ENCODE results near the gene RTP4.

DNA sequence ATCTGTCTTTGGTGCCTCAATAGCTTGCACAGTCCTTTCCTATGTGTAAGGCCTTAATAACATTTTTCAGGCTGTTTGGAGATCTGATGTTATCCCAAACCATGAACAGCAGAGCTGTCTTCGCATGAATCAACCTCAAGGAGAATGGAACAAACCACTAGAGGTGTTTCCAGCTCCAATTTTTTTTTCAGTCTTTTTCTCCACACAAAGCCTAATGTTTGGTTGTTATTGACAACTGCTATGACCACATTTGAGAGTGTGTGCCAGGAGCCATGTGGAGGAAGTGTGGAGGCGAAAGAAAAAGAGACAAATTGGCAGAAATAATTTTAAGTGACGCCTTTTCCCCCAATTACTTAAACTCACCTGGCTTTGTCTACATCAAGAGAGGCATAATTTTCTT, 38.7 kb downstream of the RTP4 start:
- TF ChIP-seq TAF1 (IDR thresholded peaks at IDR 0.05; ENCODE audit: borderline replicate concordance, insufficient read depth, low read length) = no peak
- no peak for TF ChIP-seq SIN3A (IDR thresholded peaks at IDR 0.05; ENCODE audit: borderline replicate concordance, insufficient read depth, low read length)
- no peak for TF ChIP-seq POLR2AphosphoS5 (IDR thresholded peaks at IDR 0.05; ENCODE audit: low read depth, low read length)
- TF ChIP-seq REST (IDR thresholded peaks at IDR 0.05; ENCODE audit: insufficient read depth in 1 of 2, low read depth in 2 of 2, low read length in 2 of 2) = no peak
- TF ChIP-seq FOXP2 (optimal IDR thresholded peaks at IDR 0.05; ENCODE audit: borderline replicate concordance, extremely low read depth, extremely low read length, insufficient read depth) = no peak
